Kidney tubule cell (primary cell): Measurements from ENCODE around the gene HTATSF1.
A peak's percentile ranks its signal among the peaks of the same experiment; 100 is the strongest.

Experiments used
- DNase-seq: peaks from one replicate; pipeline ENCODE4 v3.0.0-alpha.2; 2018; ENCODE audit warnings: low spot score

HTATSF1 gene

GRCh38 chrX:136496186-136496763 lies 1.1 kb upstream of the HTATSF1 start:
- no peak for DNase-seq

DNA sequence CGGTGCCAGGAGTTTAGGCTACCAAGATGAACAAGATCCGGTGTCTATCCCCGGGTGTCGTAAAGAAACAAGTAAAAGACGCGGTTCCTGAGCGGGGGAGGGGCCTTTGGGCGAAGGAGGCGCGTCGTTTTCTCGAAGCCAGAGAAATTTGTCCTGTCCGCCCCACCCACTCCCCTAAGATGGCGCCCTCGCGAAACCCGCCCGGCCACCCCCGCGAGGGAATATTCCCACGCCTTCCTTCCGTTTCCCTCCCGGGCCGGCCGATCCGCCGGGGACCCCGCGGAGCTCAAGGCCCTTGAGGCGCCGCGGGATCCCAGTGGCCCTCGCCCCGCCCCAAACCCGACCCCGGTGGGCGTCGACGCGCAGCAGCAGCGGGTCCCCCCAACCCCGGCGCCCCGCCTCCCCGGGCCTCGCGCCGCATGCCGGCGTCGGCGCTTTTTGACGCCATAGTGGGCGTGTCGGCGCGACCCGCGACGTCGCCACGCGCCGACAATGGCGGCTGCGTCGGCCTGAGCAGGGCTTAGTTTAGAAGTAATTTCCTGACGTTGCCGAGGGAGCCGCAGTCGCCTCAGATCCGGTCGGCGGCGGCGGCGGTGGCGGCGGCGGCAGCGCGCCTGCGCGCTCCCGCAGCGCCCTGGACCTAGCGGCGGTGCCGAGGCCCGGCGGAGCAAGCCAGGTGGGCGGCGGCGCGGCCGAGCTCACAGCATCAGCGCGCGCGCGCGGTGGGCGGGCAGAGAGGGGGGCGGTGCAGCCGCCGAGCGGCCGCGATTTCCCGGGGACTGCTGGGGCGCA lies 432 bp upstream of the HTATSF1 start:
- DNase-seq: peak; percentile 83

GRCh38 chrX:136519069-136519468 lies 21.7 kb downstream of the HTATSF1 start:
- DNase-seq: no peak

GRCh38 chrX:136523770-136524169 lies 26.4 kb downstream of the HTATSF1 start:
- DNase-seq: no peak

- peak; percentile 70 for DNase-seq
Measured at GRCh38 chrX:136525738-136526606, 28.6 kb downstream of the HTATSF1 start.

GRCh38 chrX:136528645-136529315 lies 31.4 kb downstream of the HTATSF1 start:
- DNase-seq: peak; percentile 1

- DNase-seq: no peak
Measured at GRCh38 chrX:136529795-136530194, 32.4 kb downstream of the HTATSF1 start.

DNA sequence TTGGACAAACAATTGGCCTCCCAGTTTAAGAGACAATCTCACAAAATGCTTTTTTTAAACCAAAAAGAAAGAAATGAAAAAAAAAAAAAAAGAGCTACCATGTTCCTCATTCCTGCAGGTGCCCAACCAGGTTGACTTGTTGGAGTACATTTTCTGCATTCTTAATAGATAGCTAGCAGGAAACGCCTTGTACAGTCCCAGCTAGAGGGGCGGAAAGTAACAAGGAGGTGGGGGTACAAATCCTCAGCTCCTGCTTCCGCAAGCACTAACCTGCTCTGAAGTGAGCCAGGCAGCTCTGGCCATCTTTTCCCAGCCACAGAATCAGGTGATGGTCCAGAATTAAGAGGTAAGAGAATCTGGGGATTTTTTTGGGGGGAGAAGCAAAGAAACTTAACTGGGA lies 34.6 kb downstream of the HTATSF1 start, which contains the start of gene VGLL1:
VGLL1 (plus strand) TSS at position 265 of the 400 bp plus-strand sequence. CDS start 3,806 bp downstream, outside the sequence.
- peak; percentile 31 for DNase-seq

DNA sequence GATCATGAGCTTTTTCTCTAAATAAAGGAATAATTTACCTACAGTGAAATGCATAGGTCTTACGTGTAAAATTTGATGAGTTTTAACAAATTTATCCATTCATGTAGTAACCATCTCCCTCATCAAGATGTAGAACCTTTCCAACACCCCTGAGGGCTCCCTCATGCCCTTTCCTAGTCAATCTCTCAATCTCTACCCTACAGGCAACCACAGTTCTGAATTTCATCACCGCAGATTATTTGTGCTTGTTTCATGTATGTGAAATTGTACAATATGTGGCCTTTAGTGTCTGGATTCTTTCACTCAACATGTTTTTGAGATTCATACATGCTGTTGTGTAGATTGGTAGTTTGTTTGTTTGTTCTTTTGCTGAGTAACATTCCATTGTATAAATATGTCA lies 36.7 kb downstream of the HTATSF1 start:
- DNase-seq: no peak

- DNase-seq: no peak
Measured at GRCh38 chrX:136538811-136539210, 41.4 kb downstream of the HTATSF1 start.

DNA sequence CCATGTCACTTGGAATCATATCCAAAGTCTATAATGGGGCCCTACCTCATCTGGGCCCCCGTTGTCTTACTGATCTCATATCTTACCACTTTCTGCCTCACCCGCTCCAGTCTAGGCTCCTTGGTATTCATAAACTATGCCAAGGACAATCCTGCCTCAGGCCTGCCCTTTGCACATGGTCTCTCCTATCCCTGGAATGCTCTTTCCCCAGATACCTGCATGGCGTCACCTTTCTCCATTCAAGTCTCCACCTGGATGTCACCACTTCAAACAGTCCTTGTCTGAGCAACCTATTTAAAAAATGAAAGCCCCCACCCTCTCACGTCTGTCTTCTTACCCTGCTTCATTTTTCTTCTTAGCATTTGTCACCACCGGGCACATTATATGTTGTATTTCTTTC lies 42.8 kb downstream of the HTATSF1 start:
- no peak for DNase-seq

DNA sequence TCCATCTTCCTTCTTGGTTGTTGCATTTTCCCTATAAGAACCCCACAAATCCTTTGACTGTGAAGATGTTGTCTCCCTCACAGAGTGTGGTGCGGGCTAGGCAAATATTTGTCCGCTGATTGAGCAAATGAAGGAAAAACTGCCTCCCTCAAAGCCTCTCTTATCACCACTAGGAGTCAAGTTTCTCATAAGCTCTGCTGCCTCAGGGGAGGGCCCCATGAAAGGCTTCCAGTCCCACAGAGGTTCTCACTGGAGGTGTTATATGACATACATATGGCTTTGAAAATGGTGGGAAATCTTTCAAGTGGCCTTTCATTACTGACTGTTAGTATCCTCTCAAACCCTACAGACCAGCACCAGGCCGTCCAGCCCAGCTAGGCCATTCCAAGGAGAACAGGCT lies 43.9 kb downstream of the HTATSF1 start:
- no peak for DNase-seq

GRCh38 chrX:136542281-136542680 lies 44.9 kb downstream of the HTATSF1 start:
- no peak for DNase-seq

GRCh38 chrX:136546371-136546781 lies 49.0 kb downstream of the HTATSF1 start:
- no peak for DNase-seq

- DNase-seq: no peak
Measured at GRCh38 chrX:136549226-136549625, 51.8 kb downstream of the HTATSF1 start.

- no peak for DNase-seq
Measured at GRCh38 chrX:136551410-136551809, 54.0 kb downstream of the HTATSF1 start.

- no peak for DNase-seq
Measured at GRCh38 chrX:136555694-136556093, 58.3 kb downstream of the HTATSF1 start.
